ENCODE results near the gene KCNIP2.

KCNIP2 gene

GRCh38 chr10:101778781-101779543 lies 64.6 kb downstream of the KCNIP2 start:
- DNase-seq (ENCODE audit: insufficient read length, low spot score) (no peak), FAIRE-seq (no peak)
- TF ChIP-seq CTCF (IDR thresholded peaks at IDR 0.05; ENCODE audit: insufficient read depth, missing control alignments), result no peak

- FAIRE-seq, result no peak
- no peak for DNase-seq (ENCODE audit: insufficient read length, low spot score)
- no peak for TF ChIP-seq CTCF (IDR thresholded peaks at IDR 0.05; ENCODE audit: insufficient read depth, missing control alignments)
Measured at GRCh38 chr10:101778151-101778780, 65.3 kb downstream of the KCNIP2 start.

- FAIRE-seq, result no peak
- DNase-seq (ENCODE audit: insufficient read length, low spot score), result no peak
- TF ChIP-seq CTCF (IDR thresholded peaks at IDR 0.05; ENCODE audit: insufficient read depth, missing control alignments), result no peak
Measured at GRCh38 chr10:101777619-101778145, 65.9 kb downstream of the KCNIP2 start.

GRCh38 chr10:101776161-101776817 lies 67.3 kb downstream of the KCNIP2 start:
- no peak for DNase-seq (ENCODE audit: insufficient read length, low spot score)
- no peak for TF ChIP-seq CTCF (IDR thresholded peaks at IDR 0.05; ENCODE audit: insufficient read depth, missing control alignments)
- FAIRE-seq, result no peak

All from D721Med (cell line).